GM18861 (cell line): ENCODE measurements around the gene EFCAB11.

ENCODE experiments used
- ATAC-seq: cut with Tn5 transposase; IDR thresholded peaks from one replicate; pipeline ENCODE4 v1.9.1; 2021; ENCODE audit not compliant: unreplicated experiment

EFCAB11 gene

GRCh38 chr14:89773644-89774316, 180.8 kb downstream of the EFCAB11 start:
- peak; percentile 74 for ATAC-seq

- peak; percentile 24 for ATAC-seq
Measured at GRCh38 chr14:89773151-89773550, 181.4 kb downstream of the EFCAB11 start.

GRCh38 chr14:89771251-89771650, 183.3 kb downstream of the EFCAB11 start:
- no peak for ATAC-seq

GRCh38 chr14:89767861-89768268, 186.7 kb downstream of the EFCAB11 start:
- ATAC-seq = peak; percentile 77

- ATAC-seq = no peak
Measured at GRCh38 chr14:89767131-89767530, 187.4 kb downstream of the EFCAB11 start.

GRCh38 chr14:89765346-89765745, 189.2 kb downstream of the EFCAB11 start:
- no peak for ATAC-seq

GRCh38 chr14:89760086-89760485, 194.4 kb downstream of the EFCAB11 start:
- ATAC-seq = no peak

- no peak for ATAC-seq
Measured at GRCh38 chr14:89757313-89757939, 197.1 kb downstream of the EFCAB11 start.

GRCh38 chr14:89755816-89756215, 198.7 kb downstream of the EFCAB11 start:
- no peak for ATAC-seq

GRCh38 chr14:89753828-89754412, 200.6 kb downstream of the EFCAB11 start:
- no peak for ATAC-seq

- no peak for ATAC-seq
Measured at GRCh38 chr14:89750908-89751392, 203.6 kb downstream of the EFCAB11 start.

GRCh38 chr14:89750281-89750755, 204.2 kb downstream of the EFCAB11 start:
- no peak for ATAC-seq

- ATAC-seq = no peak
Measured at GRCh38 chr14:89748004-89748403, 206.5 kb downstream of the EFCAB11 start.

- ATAC-seq = no peak
Measured at GRCh38 chr14:89747126-89747525, 207.4 kb downstream of the EFCAB11 start.

GRCh38 chr14:89746654-89747053, 207.9 kb downstream of the EFCAB11 start:
- ATAC-seq = no peak

- ATAC-seq = no peak
Measured at GRCh38 chr14:89746135-89746534, 208.4 kb downstream of the EFCAB11 start.
